Spleen (tissue), 11 donors: ENCODE results near the gene SEC14L1. TPM values are rescaled to one million over a fixed set of nuclear protein-coding genes. Genes with fewer than 3 reads are reported as not detected.
"Not testable (repeated sequence)": the region's sequence is repeated elsewhere in the genome, so short reads cannot be mapped to it uniquely, and the experiment has no call there.

Experiments used
- DNase-seq: peaks from one replicate; pipeline ENCODE4 v3.0.0-alpha.2; 2020
- H3K27ac ChIP-seq, 8 donors: fragments of 200-600 bp; sonication (generic) in 7 of 8; 1 replicate in 4 of 8; 2 replicates in 4 of 8; pipeline versions ENCODE4 v1.5.0 to v1.8.0; 2016 to 2021; ENCODE audit warnings: inconsistent platforms in 4 of 8, mild to moderate bottlenecking in 4 of 8, moderate library complexity in 1 of 8
- H3K27me3 ChIP-seq, 7 donors: fragments of 200-600 bp; sonication (generic) in 6 of 7; replicated peaks in 1 of 7; 1 replicate in 4 of 7; 2 replicates in 3 of 7; pipeline versions ENCODE4 v1.5.0 to v1.8.0; 2016 to 2021; ENCODE audit warnings: inconsistent platforms in 3 of 7, mild to moderate bottlenecking in 1 of 7
- H3K36me3 ChIP-seq, 6 donors: fragments of 200-600 bp; sonication (generic) in 5 of 6; 1 replicate in 4 of 6; 2 replicates in 2 of 6; pipeline versions ENCODE4 v1.5.0 to v1.8.0; 2016 to 2021; ENCODE audit warnings: inconsistent platforms in 2 of 6
- H3K4me1 ChIP-seq, 6 donors: fragments of 200-600 bp; sonication (generic) in 5 of 6; 1 replicate in 3 of 6; 2 replicates in 3 of 6; pipeline versions ENCODE4 v1.5.0 to v1.8.0; 2016 to 2021; ENCODE audit warnings: inconsistent platforms in 3 of 6
- H3K4me3 ChIP-seq, 8 donors: fragments of 200-600 bp; sonication (generic) in 7 of 8; 1 replicate in 4 of 8; 2 replicates in 4 of 8; pipeline versions ENCODE4 v1.5.0 to v1.8.0; 2016 to 2021; ENCODE audit warnings: inconsistent platforms in 4 of 8, mild to moderate bottlenecking in 4 of 8, moderate library complexity in 2 of 8
- H3K9me3 ChIP-seq, 8 donors: fragments of 200-600 bp; sonication (generic) in 7 of 8; 1 replicate in 4 of 8; 2 replicates in 4 of 8; pipeline versions ENCODE4 v1.5.0 to v1.8.0; 2016 to 2021; ENCODE audit warnings: inconsistent platforms in 4 of 8
- CTCF ChIP-seq, 11 experiments: fragments of 200-600 bp in 7 of 11; fragments of 450-650 bp in 4 of 11; sonication (generic) in 4 of 11; IDR thresholded peaks in 8 of 11; conservative IDR thresholded peaks in 3 of 11; 1 replicate in 7 of 11; 2 replicates in 4 of 11; pipeline versions ENCODE4 v1.4.0 to v1.8.0; 2016 to 2021; ENCODE audit warnings: antibody characterized with exemption in 11 of 11, inconsistent platforms in 4 of 11, mild to moderate bottlenecking in 1 of 11
- POLR2A ChIP-seq, 3 donors: fragments of 450-650 bp; IDR thresholded peaks; one replicate each; pipeline ENCODE4 v1.5.1; 2017; ENCODE audit warnings: antibody characterized with exemption in 3 of 3, mild to moderate bottlenecking in 1 of 3
- POLR2AphosphoS5 ChIP-seq, 3 donors: sonication (generic); formaldehyde crosslinking; IDR thresholded peaks; one replicate each; pipeline ENCODE4 v1.5.1; 2017; ENCODE audit warnings: antibody characterized with exemption in 3 of 3
- WGBS, 5 donors: extraction: QIAGEN DNeasy Blood & Tissue Kit in 3 of 5; methylation state at CpG; one replicate each; pipeline versions ENCODE4 v1.1.5 to v1.1.7; 2013 to 2018; 5-methylcytosine and 5-hydroxymethylcytosine counted together
- intact Hi-C: fragments of 100-400 bp; cut with DNase I; formaldehyde crosslinking; loops from one replicate; pipeline ENCODE4 v1.15.0; 2023; ENCODE audit warnings: low total_unique reads
- polyA plus RNA-seq, 3 donors: library from polyadenylated mRNA; stranded (reverse); fragments of 200-250 nt; gene quantifications; one replicate each; pipeline ENCODE4 v1.2.1, GENCODE V29; 2013
- total RNA-seq, 7 donors: library from RNA; depleted of rRNA in 3 of 7; stranded (reverse); fragments of >200 nt in 3 of 7; fragmentation: NEBNext Ultra II Directional in 4 of 7; extraction: Animal tissue kit (Norgen Biotek cat#: 25700) in 4 of 7; gene quantifications; one replicate each; pipeline versions ENCODE4 v1.1.0 to v1.2.1, GENCODE V29; 2016 to 2021
- donor health status: healthy with polysubstance abuse.
- donor health status: DM: no; HTN: no; CAD: no; lungs with moderate emphysema.
- donor health status: DM: no; HTN: no; CAD: no.
- donor health status: Bipolar disorder and iron deficiency.
- donor health status: healthy.
- donor health status: DM: no; HTN: no; CAD: no.
- donor health status: DM: yes; HTN: yes; CAD: no.

The SEC14L1 gene
- total and polyA plus RNA-seq, 10 donors: 14.5 to 202 (median 169) TPM

DNA sequence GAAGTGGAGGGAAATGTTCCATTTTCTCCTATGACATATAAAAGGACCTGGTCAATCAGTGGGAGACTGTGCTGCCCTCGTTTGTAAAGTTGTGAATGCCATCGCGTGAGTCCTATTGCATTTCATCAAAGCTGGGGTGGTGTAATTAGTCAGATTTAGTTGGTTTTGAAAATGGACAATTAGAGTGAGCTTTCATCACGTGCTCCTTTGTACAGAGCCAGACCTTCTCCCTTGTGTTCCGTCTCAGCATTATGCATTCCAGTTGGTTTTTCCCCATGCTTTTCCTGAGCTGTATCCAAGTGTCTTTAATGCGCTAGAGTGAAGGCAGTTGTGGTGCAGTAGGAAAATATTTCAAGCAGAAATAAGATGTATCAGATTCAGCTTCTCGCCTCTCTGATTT is 10.4 kb downstream of the SEC14L1 start:
- H3K27ac ChIP-seq: peak overlapping the region in 5 of 8 donors; percentile 53 to 100 (median 98)
- DNase-seq: no peak
- WGBS, 5 donors: 78 to 91% (median 84%) methylated on average over 7 of the region's 7 CpGs
- H3K27me3 ChIP-seq: no peaks in the 10 kb centered on the region
- H3K36me3 ChIP-seq: peaks cover 2 to 88% (median 22%) of the 10 kb centered on the region in 6 donors
- no peaks in the 10 kb centered on the region for H3K9me3 ChIP-seq
- H3K4me1 ChIP-seq: peaks cover 31 to 100% (median 78%) of the 10 kb centered on the region in 6 donors
- intact Hi-C loops: no loop called here
- TF ChIP-seq CTCF (IDR thresholded peaks at IDR 0.05 in 8 of 11, conservative IDR thresholded peaks at IDR 0.05 in 3 of 11) (no peak), POLR2AphosphoS5 (IDR thresholded peaks at IDR 0.05) (peak in 1 of 3 donors; percentile 26)
- H3K4me3 ChIP-seq: no peak overlapping the region

DNA sequence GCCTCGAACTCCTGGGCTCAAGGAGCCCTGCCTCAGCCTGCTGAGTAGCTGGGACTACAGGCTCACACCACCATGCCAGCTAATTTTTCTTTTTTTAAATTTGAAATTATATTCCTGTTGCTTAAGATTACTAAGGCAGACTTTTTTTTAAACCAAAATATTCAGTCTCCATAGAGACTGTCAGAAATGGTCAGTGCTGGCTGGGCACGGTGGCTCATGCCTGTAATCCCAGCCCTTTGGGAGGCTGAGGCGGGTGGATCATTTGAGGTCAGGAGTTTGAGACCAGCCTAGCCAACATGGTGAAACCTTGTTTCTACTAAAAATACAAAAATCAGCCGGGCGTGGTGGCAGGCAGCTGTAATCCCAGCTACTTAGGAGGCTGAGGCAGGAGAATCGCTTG is 11.3 kb downstream of the SEC14L1 start:
- peak overlapping the region in 4 of 8 donors; percentile 16 to 100 (median 96) for H3K27ac ChIP-seq
- H3K9me3 ChIP-seq, H3K27me3 ChIP-seq, H3K4me3 ChIP-seq, intact Hi-C loops, DNase-seq: not testable (repeated sequence)
- peaks cover 2 to 85% (median 20%) of the 10 kb centered on the region in 6 donors for H3K36me3 ChIP-seq
- peaks cover 22 to 100% (median 74%) of the 10 kb centered on the region in 6 donors for H3K4me1 ChIP-seq
- WGBS, 5 donors: 83 to 93% (median 87%) methylated on average over 6 of the region's 6 CpGs

DNA sequence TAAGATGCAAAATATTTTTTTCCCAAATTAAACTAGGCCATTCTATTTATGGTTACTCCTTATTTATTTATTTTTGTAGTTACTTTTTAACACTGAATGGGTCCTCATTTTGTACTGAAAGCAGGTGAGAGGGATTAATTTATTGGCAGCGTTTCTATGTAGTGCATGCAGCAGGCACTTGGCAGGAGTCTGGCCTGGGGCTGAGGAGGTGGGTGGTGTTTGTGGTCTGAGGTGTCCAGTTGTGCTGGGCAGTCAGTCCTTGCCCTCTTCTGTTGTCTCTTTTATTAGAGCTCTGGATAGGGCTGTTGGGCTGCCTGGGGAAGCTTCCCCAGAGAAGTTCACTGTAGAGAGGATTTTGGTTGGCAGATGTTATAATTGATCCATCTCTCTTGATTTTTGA is 12.7 kb downstream of the SEC14L1 start:
- peak overlapping the region in 3 of 8 donors; percentile 4 to 100 (median 18) for H3K27ac ChIP-seq

DNA sequence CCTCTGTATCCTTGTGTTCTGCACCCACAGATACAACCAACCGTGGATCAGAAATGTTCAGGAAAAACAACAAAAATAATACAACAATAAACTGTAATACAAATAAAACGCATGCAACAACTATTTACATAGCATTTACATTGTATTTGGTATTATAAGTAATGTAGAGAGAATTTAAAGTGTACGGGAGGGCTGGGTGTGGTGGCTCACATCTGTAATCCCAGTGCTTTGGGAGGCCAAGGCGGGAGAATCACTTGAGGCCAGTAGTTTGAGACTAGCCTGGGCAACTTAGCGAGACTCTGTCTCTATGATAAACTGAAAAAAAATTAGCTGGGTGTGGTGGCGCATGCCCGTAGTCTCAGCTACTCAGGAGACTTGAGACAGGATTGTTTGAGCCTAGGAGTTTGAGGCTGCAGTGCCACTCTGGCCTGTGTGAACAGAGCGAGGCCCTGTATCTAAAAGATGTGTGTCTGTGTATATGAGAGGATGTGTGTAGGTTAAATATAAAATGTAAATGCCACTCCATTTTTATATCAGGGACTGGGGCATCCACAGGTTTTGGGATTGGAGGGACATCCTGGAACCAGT is 13.3 kb downstream of the SEC14L1 start:
- H3K9me3 ChIP-seq: no peaks in the 10 kb centered on the region
- WGBS, 5 donors: 85 to 94% (median 90%) methylated on average over 8 of the region's 8 CpGs
- H3K36me3 ChIP-seq: peaks cover 2 to 76% (median 13%) of the 10 kb centered on the region in 6 donors
- TF ChIP-seq POLR2A (IDR thresholded peaks at IDR 0.05) (no peak), POLR2AphosphoS5 (IDR thresholded peaks at IDR 0.05) (no peak), CTCF (IDR thresholded peaks at IDR 0.05 in 8 of 11, conservative IDR thresholded peaks at IDR 0.05 in 3 of 11) (no peak)
- intact Hi-C loops: no loop called here
- no peak for DNase-seq
- H3K4me3 ChIP-seq: no peak overlapping the region
- H3K27ac ChIP-seq: peak overlapping the region in 2 of 8 donors; percentile 10 to 11
- no peaks in the 10 kb centered on the region for H3K27me3 ChIP-seq
- peaks cover 8 to 98% (median 62%) of the 10 kb centered on the region in 6 donors for H3K4me1 ChIP-seq

More for the DNA sequence above, 12.7 kb downstream of the SEC14L1 start:
- H3K27me3 ChIP-seq: no peaks in the 10 kb centered on the region
- no peaks in the 10 kb centered on the region for H3K9me3 ChIP-seq
- H3K36me3 ChIP-seq: peaks cover 2 to 82% (median 15%) of the 10 kb centered on the region in 6 donors
- H3K4me3 ChIP-seq: no peak overlapping the region
- 77 to 87% (median 82%) methylated on average over 1 of the region's 1 CpG for WGBS, 5 donors
- TF ChIP-seq POLR2A (IDR thresholded peaks at IDR 0.05): no peak
- TF ChIP-seq POLR2AphosphoS5 (IDR thresholded peaks at IDR 0.05): no peak
- no peak for TF ChIP-seq CTCF (IDR thresholded peaks at IDR 0.05 in 8 of 11, conservative IDR thresholded peaks at IDR 0.05 in 3 of 11)
- H3K4me1 ChIP-seq: peaks cover 8 to 100% (median 67%) of the 10 kb centered on the region in 6 donors
- no peak for DNase-seq
- intact Hi-C loops: no loop called here
